ENCODE measurements around the gene KLF16.

KLF16 gene

DNA sequence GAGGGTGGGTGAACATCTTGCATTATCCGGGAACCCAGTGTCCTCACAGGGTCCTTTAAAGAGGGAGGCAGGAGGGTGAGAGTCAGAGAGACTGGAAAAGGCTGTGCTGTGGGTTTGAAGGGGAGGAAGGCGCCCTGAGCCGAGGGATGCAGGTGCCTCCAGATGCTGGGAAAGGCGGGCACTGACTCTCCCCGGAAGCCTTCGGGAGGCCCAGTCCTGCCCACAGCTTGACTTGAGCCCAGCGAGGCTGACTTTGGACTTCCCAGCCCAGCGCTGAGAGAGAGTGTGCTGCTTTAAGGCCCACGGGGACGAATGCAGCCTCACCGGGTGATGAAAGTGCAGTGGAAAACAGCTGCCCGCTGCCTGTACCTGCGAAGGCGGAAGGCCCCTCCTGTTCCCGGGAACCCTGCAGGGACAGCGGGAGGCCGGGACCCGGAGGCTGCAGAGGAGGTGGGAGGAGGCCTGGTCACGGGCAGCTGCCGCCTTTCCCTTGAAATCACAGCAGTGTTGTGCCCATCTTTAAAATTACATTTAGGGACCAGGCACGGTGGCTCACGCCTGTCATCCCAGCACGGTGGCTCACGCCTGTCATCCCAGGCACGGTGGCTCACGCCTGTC, 31.2 kb downstream of the KLF16 start:
- H3K4me3 ChIP-seq (ENCODE audit: low read length) = no peak overlapping the region
- H3K4me1 ChIP-seq (ENCODE audit: insufficient read depth, low read length) = peaks cover 3% of the 10 kb centered on the region
- peaks cover 12% of the 10 kb centered on the region for H3K36me3 ChIP-seq (ENCODE audit: insufficient read depth, low read length)
- H3K9me3 ChIP-seq (ENCODE audit: low read length) = no peaks in the 10 kb centered on the region
- no peak overlapping the region for H2AFZ ChIP-seq (ENCODE audit: low read depth, low read length)
- no peaks in the 10 kb centered on the region for H3K27me3 ChIP-seq (ENCODE audit: insufficient read depth, low read length)

DNA sequence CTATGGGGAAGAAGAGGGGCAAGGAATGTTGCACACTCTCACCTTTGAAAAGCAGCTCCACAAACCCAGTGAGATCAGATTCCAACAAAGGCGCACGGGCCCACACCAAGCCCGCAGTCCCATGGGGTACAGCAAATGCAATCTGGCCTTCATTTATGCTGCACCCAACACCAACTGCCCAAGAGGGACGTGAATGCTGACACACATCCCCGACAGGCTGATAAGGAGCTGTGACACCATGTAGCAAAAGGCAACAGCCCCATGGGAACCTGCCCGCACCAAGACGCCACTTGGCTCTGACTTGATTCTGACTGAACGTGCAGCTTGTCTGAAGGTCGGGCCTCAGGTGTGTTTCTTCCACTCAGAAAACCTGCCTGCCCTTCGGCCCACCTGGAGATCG, 32.4 kb downstream of the KLF16 start:
- Histone ChIP-seq H3K4me3 (ENCODE audit: low read length) (no peak overlapping the region), H3K4me1 (ENCODE audit: insufficient read depth, low read length) (peaks cover 3% of the 10 kb centered on the region), H3K36me3 (ENCODE audit: insufficient read depth, low read length) (peaks cover 12% of the 10 kb centered on the region), H2AFZ (ENCODE audit: low read depth, low read length) (no peak overlapping the region), H3K9me3 (ENCODE audit: low read length) (no peaks in the 10 kb centered on the region), H3K27me3 (ENCODE audit: insufficient read depth, low read length) (no peaks in the 10 kb centered on the region)

DNA sequence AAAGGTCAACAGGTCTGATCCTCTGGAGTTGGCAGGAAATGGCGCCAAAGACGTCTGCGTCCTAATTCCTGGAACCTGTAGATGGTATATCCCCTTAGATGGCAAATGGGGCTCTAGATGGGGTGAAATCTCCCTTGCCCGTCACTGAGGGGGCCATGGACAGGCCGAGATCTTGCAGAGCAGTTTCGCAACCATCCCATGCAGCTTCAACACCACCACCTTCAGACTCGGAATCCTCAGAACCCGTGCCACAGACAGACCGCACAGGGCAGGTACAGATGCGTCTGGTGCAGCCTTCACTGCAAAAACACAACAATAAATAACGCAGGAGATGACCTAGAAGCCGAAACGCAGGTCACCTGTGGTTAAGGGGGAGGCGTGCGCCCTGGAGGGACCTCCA, 32.8 kb downstream of the KLF16 start:
- Histone ChIP-seq H3K36me3 (ENCODE audit: insufficient read depth, low read length) (peaks cover 12% of the 10 kb centered on the region), H3K4me3 (ENCODE audit: low read length) (no peak overlapping the region), H3K27me3 (ENCODE audit: insufficient read depth, low read length) (no peaks in the 10 kb centered on the region), H2AFZ (ENCODE audit: low read depth, low read length) (no peak overlapping the region), H3K9me3 (ENCODE audit: low read length) (no peaks in the 10 kb centered on the region), H3K4me1 (ENCODE audit: insufficient read depth, low read length) (peaks cover 3% of the 10 kb centered on the region)

DNA sequence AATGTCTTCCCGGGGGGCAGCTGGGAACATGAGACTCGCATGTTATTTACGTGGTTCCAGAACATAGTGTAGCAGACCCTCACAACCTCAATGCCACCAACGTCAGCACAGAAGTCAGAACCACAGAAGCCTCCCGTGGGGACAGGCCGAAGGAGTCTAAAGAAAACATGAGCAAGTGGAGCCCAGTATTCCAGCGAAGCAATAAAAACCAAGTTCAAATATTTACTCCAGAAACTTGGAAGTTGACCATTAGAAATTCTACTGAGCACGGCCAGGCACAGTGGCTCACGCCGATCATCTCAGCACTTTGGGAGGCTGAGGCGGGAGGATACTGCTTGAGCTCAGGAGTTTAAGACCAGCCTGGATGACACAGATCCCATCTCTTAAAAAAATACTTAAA, 33.4 kb downstream of the KLF16 start:
- Histone ChIP-seq H3K36me3 (ENCODE audit: insufficient read depth, low read length) (peaks cover 12% of the 10 kb centered on the region), H3K9me3 (ENCODE audit: low read length) (no peaks in the 10 kb centered on the region), H2AFZ (ENCODE audit: low read depth, low read length) (no peak overlapping the region), H3K27me3 (ENCODE audit: insufficient read depth, low read length) (no peaks in the 10 kb centered on the region), H3K4me3 (ENCODE audit: low read length) (no peak overlapping the region), H3K4me1 (ENCODE audit: insufficient read depth, low read length) (peaks cover 3% of the 10 kb centered on the region)

DNA sequence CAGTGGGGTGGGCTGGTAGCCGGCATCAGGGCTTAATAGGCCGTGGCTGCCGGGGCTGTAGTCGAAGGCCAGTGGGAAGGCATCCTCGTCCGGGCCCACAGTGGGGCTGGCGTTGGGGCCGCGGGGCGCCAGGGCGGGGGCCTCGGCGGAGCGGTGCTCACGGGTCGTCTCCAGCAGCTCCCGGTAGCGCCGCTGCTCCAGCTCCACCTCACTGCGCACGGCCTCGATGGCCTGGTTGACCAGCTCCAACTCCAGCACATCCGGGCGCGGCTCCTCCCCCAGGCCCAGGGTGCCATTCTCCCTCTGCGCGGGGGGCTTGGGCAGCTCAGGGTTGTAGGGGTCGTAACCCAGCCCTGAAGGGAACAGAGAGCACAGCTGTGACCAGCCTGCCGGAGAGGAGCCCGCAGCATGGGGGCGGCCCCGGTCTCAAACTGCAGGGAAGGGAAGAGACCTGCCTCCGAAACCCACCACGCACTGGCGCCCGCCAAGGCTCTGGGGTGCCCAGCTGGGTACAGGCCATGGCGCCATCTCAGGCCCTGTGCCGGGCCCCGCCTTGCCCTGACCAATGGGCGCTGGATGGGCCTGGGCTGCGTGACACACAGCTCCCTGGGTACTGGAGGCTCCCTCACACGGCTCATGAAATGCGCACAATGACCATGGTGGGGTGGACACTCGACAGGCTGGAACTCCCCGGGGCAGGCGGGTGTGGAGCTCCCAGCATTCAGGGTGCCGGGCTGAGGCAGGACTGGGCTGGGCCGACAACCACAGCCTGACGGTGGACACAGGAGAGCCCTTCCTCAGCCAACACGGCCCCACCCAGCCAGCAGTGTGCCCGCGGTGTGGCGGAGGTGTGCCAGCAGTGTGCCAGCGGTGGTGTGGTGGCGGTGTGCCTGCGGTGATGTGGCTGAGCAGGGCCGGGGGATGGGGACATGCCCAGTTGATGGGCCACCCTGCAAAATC, 34.8 kb downstream of the KLF16 start:
- H3K9me3 ChIP-seq (ENCODE audit: low read length) = no peaks in the 10 kb centered on the region
- peaks cover 17% of the 10 kb centered on the region for H3K36me3 ChIP-seq (ENCODE audit: insufficient read depth, low read length)
- no peak overlapping the region for H3K4me3 ChIP-seq (ENCODE audit: low read length)
- no peaks in the 10 kb centered on the region for H3K27me3 ChIP-seq (ENCODE audit: insufficient read depth, low read length)
- H3K4me1 ChIP-seq (ENCODE audit: insufficient read depth, low read length) = peaks cover 3% of the 10 kb centered on the region
- H2AFZ ChIP-seq (ENCODE audit: low read depth, low read length) = no peak overlapping the region

DNA sequence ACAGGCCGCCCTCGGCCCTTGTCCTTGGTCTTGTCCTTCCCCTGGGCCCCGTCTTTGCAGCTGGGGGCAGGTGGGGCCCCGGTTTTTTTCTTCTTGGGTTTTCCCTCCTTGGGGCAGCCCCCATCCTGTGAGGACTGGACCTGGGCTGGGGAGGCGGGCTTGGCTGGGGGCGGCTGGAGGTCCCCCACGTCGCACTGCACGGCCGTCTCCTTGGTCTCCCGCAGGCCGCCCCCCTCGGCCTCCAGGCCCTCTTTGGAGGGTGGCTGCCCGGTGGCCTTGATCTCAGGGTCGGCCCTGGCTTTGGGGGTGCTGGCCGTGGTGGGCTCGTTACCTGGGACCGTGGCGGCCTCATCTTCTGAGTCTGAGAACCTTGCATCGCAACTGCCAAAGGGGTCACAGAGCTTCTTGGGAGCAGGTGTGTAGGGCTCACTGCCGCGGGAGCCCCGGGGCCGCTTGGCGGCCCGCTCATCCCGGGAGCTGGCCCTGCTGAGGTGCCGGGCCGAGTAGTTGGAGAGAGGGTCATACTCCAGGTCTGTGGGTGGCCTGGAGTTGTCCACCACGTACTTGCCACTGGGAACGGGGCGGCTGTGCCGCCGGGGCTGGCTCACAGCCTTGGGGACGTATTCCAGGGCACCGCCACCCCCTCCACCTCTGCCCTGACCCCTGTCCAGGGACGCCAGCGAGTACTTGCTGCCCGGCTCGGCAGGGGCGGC, 35.7 kb downstream of the KLF16 start:
- Histone ChIP-seq H3K36me3 (ENCODE audit: insufficient read depth, low read length) (peaks cover 17% of the 10 kb centered on the region), H3K4me1 (ENCODE audit: insufficient read depth, low read length) (peaks cover 3% of the 10 kb centered on the region), H3K4me3 (ENCODE audit: low read length) (no peak overlapping the region), H2AFZ (ENCODE audit: low read depth, low read length) (no peak overlapping the region), H3K9me3 (ENCODE audit: low read length) (no peaks in the 10 kb centered on the region), H3K27me3 (ENCODE audit: insufficient read depth, low read length) (no peaks in the 10 kb centered on the region)

DNA sequence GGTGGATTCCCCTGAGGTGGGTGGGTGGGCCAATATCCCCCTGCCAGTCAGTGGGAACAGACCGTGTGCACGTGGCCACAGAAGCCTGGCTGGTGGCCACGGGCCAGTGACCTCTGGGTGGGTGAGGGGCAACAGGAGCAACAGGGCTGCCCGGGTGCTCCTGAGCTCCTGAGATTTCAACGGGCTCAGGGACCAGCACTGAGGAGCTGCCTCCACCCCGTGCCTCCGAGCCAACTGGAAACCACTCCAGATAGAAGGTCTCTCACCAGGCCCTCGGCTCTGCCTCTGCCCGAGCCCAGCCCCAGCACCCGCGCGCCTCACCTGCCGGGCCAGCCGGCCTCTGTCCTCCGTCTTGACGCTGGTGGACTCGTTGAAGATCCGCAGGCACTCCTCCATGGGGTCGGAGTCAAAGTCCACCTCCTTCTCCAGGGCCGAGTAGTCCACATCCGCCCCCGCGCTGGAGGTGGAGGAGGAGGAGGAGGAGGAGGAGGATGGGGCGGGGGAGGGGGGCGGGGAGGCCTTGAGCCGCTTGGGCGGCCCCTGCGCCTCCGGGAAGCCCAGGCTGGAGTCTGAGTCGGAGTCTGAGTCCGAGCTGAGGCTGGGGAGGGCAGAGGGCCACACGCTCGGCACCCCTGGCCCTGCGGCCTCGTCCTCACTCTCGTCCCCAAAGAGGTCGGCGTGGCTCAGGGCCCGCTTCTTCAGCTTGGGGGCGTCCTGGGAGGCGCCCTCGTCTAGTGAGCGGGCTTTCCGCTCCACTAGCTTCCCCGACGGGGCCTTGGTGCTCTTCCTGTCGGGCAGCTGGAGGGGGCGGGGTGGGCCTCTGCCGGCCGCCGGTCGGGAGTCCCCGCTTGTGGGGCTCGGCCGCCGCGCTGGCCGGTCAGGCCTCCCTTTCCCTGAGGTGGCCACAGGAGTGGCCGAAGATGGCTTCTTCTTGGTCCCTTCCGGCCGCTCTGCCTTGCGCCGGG, 36.5 kb downstream of the KLF16 start:
- Histone ChIP-seq H3K4me3 (ENCODE audit: low read length) (no peak overlapping the region), H3K9me3 (ENCODE audit: low read length) (no peaks in the 10 kb centered on the region), H3K27me3 (ENCODE audit: insufficient read depth, low read length) (no peaks in the 10 kb centered on the region), H2AFZ (ENCODE audit: low read depth, low read length) (no peak overlapping the region), H3K4me1 (ENCODE audit: insufficient read depth, low read length) (peaks cover 3% of the 10 kb centered on the region), H3K36me3 (ENCODE audit: insufficient read depth, low read length) (peaks cover 22% of the 10 kb centered on the region)

DNA sequence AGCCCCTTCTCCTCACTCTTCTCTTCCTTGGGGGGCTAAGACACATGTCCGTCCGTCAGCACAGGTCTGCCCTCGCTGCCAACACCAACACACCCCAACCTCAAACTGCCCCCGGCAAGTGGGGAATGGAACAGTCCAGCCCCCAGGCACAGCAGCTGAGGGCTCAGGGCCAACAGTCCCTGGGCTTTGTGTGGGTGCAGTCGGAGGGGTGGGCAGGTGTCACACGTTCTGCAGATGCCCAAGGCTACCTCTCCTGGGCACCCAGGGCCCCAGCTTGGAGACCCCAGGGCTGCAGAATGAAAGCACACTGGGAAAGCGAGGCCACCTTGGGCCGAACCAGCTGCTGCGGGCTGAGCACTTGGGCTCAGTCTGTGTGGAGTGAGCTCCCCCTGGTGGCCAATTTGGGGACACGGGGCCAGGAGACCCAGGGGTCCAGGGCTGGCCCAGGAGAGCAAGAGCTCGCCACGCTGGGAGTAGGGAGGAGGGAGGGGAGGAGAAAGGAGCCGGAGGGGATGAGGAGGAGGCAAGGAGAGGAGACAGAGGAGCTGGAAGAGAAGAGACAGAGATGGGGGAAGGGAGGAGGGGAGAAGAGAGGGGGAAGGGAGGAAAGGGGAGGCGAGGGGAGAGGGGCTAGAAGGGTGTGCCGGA, 37.3 kb downstream of the KLF16 start:
- Histone ChIP-seq H3K4me3 (ENCODE audit: low read length) (no peak overlapping the region), H3K4me1 (ENCODE audit: insufficient read depth, low read length) (peaks cover 3% of the 10 kb centered on the region), H3K9me3 (ENCODE audit: low read length) (no peaks in the 10 kb centered on the region), H3K27me3 (ENCODE audit: insufficient read depth, low read length) (no peaks in the 10 kb centered on the region), H3K36me3 (ENCODE audit: insufficient read depth, low read length) (peaks cover 22% of the 10 kb centered on the region), H2AFZ (ENCODE audit: low read depth, low read length) (no peak overlapping the region)

DNA sequence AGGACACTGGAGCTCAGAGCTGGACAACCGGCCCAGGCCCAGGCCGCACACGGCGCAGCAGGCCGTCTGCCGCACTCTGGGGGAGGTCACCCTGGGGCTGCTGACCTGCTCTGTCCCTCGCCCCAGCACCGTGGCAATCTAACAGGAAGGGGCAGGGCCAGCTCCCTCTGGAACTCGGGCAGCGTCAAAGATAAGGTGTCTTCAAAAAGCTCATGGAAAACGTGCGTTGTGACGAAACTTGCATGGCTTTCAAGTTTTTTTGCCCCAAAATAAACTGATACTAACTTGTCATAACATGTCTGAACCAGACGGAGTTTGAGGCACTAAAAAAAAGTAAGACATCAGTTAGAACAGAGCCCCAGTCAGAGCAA, 39.1 kb downstream of the KLF16 start:
- Histone ChIP-seq H3K4me1 (ENCODE audit: insufficient read depth, low read length) (peaks cover 3% of the 10 kb centered on the region), H3K27me3 (ENCODE audit: insufficient read depth, low read length) (no peaks in the 10 kb centered on the region), H2AFZ (ENCODE audit: low read depth, low read length) (no peak overlapping the region), H3K9me3 (ENCODE audit: low read length) (no peaks in the 10 kb centered on the region), H3K36me3 (ENCODE audit: insufficient read depth, low read length) (peaks cover 24% of the 10 kb centered on the region), H3K4me3 (ENCODE audit: low read length) (no peak overlapping the region)

DNA sequence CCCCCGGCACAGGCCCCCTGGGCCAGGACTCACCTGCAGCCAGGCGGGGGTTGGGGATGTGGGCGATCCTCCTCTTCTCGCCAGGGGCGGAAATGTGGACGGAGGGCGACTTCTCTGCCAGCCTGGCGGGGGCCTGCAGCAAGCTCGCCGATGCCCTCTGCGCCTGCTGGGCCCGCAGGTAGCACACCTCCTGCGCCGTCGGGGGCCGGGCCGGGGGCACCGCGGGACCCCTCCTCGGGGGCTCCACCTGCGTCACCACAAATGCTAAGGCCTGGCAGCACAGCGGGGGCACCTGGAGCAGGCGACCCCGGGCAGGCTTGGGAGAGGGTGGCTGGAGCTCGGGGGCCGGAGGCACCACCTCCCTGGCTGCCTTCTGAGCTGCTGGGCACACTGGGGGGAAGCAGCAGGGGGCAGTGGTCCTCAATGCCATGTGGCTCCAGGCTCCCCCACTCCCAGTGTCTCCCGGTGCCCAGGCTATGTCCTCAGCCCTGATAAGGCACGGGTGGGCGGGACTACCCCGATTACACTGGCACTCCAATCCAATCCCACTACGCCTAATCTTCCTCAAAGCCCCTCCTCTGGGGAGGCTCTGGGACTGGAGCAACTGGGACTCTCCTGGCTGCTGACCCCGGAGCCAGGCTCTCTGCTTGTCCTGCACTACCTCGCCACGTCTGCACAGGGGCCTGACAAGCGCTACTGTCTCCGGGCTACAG, 39.7 kb downstream of the KLF16 start:
- H2AFZ ChIP-seq (ENCODE audit: low read depth, low read length) = no peak overlapping the region
- no peak overlapping the region for H3K4me3 ChIP-seq (ENCODE audit: low read length)
- H3K36me3 ChIP-seq (ENCODE audit: insufficient read depth, low read length) = peaks cover 26% of the 10 kb centered on the region
- H3K27me3 ChIP-seq (ENCODE audit: insufficient read depth, low read length) = no peaks in the 10 kb centered on the region
- H3K9me3 ChIP-seq (ENCODE audit: low read length) = no peaks in the 10 kb centered on the region
- peaks cover 3% of the 10 kb centered on the region for H3K4me1 ChIP-seq (ENCODE audit: insufficient read depth, low read length)

DNA sequence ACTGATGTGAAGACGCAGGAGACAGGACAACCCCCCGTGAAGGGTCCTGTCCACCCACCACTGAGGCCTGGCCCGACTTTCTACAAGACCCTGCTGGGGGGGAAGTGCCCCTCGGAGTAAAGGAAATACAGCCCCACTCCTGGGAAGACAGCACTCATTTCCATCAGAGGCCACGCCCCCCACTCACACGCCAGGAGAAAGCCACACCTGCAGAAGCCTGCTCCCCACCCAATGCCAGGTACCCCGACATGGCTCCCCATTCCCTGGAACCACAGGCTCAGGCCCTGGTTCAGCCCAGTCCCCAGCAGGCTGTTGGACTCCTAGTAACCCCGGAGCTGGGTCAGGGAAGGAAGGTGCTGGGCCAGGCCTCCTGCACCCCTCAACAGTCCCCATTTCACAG, 40.4 kb downstream of the KLF16 start:
- Histone ChIP-seq H3K4me1 (ENCODE audit: insufficient read depth, low read length) (peaks cover 3% of the 10 kb centered on the region), H3K36me3 (ENCODE audit: insufficient read depth, low read length) (peaks cover 33% of the 10 kb centered on the region), H2AFZ (ENCODE audit: low read depth, low read length) (no peak overlapping the region), H3K4me3 (ENCODE audit: low read length) (no peak overlapping the region), H3K9me3 (ENCODE audit: low read length) (no peaks in the 10 kb centered on the region), H3K27me3 (ENCODE audit: insufficient read depth, low read length) (no peaks in the 10 kb centered on the region)

DNA sequence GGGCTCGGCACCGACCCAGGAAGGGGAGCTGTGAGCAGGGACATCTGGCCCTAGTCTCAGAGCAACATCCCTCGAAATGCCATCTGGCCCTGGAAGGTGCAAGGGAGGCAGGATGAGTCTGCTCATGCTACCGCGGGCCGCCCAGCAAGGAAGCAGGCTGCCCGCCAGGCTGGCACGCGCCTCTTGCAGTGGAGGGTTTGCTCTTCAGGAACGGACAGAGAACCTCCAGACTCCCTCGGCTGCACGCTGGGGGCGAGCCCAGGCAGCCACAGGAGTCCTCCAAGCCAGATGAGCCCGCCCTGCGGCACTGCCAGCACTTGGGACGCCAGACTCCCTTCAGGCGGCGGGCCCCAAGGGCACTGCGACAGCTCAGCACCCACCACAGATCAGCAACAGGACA, 41.2 kb downstream of the KLF16 start:
- Histone ChIP-seq H2AFZ (ENCODE audit: low read depth, low read length) (no peak overlapping the region), H3K36me3 (ENCODE audit: insufficient read depth, low read length) (peaks cover 40% of the 10 kb centered on the region), H3K4me1 (ENCODE audit: insufficient read depth, low read length) (no peaks in the 10 kb centered on the region), H3K27me3 (ENCODE audit: insufficient read depth, low read length) (no peaks in the 10 kb centered on the region), H3K4me3 (ENCODE audit: low read length) (no peak overlapping the region), H3K9me3 (ENCODE audit: low read length) (no peaks in the 10 kb centered on the region)
